GM19324 (cell line): ENCODE results near the gene TEX264.
"Not testable (repeated sequence)": the region's sequence is repeated elsewhere in the genome, so short reads cannot be mapped to it uniquely, and the experiment has no call there.

Experiments used
- ATAC-seq: cut with Tn5 transposase; IDR thresholded peaks from one replicate; pipeline ENCODE4 v1.9.1; 2021; ENCODE audit warnings: mild to moderate bottlenecking, moderate library complexity; ENCODE audit not compliant: unreplicated experiment, low FRiP score

The TEX264 gene

GRCh38 chr3:51670823-51671733, at the start of gene TEX264:
TEX264 (plus strand) TSS chr3:51671252; CDS start chr3:51674305, 3,053 bp downstream.
- peak; percentile 88 for ATAC-seq

DNA sequence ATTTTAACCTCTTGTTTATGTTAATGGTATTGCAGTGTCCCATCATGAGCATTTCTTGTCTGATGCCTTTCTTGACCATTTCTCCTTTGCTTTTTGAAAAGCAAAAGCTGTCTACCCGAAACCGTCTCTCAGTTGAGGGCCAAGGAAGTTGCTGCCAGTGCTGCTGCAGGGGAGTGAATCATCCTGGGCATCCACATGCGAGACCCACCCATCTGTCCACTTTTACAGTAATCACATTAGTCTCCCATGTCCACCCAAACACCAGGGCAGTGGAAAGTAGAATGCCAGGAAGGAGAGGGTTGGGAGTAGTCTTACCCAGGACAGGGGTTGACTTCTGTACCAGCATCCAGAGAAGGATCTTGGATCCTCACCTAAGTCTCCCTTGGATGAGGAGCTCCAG, 48.6 kb upstream of the TEX264 start:
- ATAC-seq, result no peak

GRCh38 chr3:51622868-51623267, 48.2 kb upstream of the TEX264 start:
- no peak for ATAC-seq

DNA sequence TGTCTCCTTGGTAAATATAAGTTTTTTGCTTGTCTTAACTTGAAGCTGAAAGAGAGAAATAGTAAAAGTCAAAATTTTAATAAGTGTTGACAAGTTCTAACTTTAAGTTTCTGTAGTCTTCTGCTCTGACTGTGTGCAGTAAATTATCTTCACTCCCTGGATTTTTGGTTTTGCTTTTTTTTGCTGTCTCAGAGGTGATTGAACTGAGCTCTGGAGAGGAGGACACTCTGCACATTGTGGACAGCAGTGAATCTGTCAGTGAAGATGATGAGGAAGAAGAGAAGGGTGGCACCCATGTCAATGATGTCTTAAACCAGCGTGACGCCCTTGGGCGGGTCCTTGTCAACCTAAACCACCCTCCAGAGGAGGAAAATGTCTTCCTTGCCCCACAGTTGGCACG, 40.5 kb upstream of the TEX264 start:
- ATAC-seq, result no peak

DNA sequence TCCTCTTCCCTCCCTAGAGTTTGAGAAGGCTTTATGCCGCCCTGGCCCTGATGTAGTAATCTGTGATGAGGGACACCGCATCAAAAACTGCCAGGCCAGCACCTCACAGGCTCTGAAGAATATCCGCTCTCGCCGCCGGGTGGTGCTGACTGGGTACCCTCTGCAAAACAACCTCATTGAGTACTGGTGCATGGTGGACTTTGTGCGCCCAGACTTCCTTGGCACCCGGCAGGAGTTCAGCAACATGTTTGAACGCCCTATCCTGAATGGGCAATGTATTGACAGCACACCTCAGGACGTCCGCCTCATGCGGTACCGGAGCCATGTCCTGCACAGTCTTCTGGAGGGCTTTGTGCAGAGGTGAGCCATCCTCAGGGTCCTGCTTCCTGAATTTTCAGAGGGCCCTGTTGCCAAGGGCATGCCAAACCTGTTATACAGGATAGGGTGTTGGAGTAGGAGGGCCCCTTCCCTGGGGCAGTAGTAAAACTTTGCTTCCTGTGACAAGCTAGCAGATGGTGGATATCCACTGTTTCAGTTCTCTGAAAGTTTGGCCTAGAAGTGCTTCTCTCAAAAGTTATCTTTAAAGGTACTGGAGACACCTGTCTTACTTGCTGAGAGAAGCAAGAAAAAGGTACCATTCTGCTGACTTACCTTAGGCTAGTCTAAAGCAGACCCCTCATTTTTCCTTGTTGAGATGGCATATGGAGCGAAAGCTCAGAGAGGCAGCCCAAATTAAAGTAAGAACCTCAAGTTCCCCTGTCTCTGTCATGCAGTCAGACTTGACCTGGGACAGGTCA, 33.7 kb upstream of the TEX264 start:
- no peak for ATAC-seq

- ATAC-seq, result no peak
Measured at GRCh38 chr3:51637941-51638471, 33.0 kb upstream of the TEX264 start.

GRCh38 chr3:51642462-51642861, 28.6 kb upstream of the TEX264 start:
- no peak for ATAC-seq

DNA sequence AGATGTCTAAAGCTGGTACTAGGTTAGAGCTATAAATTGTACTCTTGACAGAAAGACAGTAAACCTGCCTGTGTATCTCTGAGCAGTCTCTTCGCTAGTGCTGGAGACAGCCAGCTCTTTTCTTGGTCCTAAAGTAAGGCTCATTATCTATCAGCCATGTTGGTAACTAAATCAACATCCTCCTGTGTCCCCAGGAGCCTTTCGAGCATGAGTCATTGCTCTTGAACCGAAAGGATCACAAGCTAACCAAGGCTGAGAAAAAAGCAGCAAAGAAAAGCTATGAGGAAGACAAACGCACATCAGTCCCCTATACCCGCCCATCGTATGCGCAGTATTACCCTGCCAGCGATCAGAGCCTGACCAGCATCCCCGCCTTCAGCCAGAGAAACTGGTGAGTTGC, 25.0 kb upstream of the TEX264 start:
- ATAC-seq, result no peak

DNA sequence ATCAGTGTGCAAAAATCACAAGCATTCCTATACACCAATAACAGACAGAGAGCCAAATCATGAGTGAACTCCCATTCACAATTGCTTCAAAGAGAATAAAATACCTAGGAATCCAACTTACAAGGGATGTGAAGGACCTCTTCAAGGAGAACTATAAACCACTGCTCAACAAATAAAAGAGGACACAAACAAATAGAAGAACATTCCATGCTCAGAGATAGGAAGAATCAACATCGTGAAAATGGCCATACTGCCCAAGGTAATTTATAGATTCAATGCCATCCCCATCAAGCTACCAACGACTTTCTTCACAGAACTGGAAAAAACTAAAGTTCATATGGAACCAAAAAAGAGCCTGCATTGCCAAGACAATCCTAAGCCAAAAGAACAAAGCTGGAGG, 18.9 kb upstream of the TEX264 start:
- ATAC-seq, result not testable (repeated sequence)

DNA sequence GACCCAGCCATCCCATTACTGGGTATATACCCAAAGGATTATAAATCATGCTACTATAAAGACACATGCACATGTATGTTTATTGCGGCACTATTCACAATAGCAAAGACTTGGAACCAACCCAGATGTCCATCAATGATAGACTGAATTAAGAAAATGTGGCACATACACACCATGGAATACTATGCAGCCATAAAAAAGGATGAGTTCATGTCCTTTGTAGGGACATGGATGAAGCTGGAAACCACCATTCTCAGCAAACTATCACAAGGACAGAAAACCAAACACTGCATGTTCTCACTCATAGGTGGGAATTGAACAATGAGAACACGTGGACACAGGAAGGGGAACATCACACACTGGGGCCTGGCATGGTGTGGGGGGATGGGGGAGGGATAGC, 17.6 kb upstream of the TEX264 start:
- ATAC-seq, result not testable (repeated sequence)

- ATAC-seq, result no peak
Measured at GRCh38 chr3:51657234-51657633, 13.8 kb upstream of the TEX264 start.

GRCh38 chr3:51659942-51660341, 11.1 kb upstream of the TEX264 start:
- ATAC-seq, result no peak

DNA sequence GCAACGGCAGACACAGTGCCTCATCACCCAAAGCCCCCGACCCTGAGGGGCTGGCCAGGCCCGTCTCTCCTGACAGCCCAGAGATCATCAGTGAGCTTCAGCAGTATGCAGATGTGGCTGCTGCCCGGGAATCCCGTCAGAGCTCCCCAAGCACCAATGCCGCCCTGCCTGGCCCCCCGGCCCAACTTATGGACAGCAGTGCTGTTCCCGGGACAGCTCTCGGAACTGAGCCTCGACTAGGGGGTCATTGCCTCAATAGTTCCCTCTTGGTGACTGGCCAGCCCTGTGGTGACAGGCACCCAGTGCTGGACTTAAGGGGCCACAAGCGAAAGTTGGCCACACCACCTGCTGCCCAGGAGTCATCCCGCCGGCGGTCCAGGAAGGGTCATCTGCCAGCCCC, 8.6 kb upstream of the TEX264 start:
- no peak for ATAC-seq

DNA sequence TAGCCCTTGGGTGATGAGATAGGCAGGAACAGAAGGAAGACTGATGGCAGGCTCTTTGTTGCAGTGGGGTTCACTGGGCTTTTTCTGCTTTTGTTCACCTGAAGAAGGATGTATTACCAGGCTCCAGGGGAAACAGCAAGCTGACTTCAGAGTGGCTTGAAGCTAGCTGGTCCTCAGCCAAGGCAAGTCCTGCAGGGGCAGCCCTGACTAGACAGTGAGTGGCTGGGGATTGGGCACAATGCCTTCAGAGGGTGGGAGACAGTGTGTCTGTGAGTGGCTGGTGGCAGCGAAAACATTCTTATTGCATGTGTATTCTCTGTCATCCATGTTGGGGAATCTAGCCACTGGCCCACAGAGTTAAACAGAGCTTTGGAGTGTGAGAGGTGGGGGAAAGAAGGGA, 2.3 kb upstream of the TEX264 start:
- ATAC-seq, result no peak

DNA sequence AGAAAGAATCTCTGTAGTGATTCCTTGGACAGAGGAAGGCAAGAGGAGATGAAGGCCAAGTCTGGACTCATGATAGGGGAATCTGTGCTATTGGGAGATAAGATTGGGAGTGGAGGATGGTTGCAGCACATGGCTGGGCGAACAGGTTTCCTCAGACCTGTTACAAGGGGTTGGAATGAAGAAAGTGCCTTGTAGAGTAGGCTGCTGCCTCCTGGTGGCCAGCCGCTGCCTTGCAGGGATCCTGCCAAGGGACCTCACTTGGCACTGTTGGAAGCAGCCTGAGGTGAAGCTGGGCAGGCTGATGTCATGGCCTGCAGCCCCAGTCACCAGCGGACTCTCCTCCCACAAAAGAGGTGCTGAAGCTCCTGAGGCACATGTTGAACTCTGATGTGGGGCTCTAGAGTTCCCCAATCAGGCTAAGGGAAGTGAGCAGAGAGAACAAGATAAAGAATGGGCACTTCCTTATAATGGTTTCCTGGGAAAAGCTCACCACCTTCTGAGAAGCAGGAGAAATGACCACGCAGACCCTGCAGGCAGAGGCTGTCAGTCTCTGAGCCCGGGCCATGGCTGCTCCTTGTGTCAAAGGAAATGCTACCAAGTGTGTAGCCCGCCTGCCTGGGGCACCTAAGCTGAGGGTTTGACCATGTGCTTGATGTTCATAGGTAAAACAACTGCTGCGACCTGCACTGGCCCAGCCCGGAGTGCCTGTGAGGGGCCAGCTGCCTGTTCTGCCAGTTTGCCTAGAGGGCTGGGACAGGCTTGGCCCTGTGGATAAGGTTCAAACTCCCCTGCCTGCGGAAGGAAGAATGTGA, 1.6 kb upstream of the TEX264 start:
- ATAC-seq, result no peak

GRCh38 chr3:51670053-51670822, 814 bp upstream of the TEX264 start:
- no peak for ATAC-seq

GRCh38 chr3:51671734-51672475, 853 bp downstream of the TEX264 start:
- peak; percentile 34 for ATAC-seq

- no peak for ATAC-seq
Measured at GRCh38 chr3:51673181-51673801, 2.2 kb downstream of the TEX264 start.
